NOMO-1 treated with DMSO at 0.1 percent for 48 hours (cell line): ENCODE measurements around the gene CAND2.
A peak's percentile ranks its signal among the peaks of the same experiment; 100 is the strongest.
"Not testable (repeated sequence)": the region's sequence is repeated elsewhere in the genome, so short reads cannot be mapped to it uniquely, and the experiment has no call there.

ENCODE experiments used
- DNase-seq: peaks from one replicate; lab custom pipeline; 2025; ENCODE audit not compliant: unreplicated experiment; lab: John Stamatoyannopoulos, UW

CAND2 gene

DNA sequence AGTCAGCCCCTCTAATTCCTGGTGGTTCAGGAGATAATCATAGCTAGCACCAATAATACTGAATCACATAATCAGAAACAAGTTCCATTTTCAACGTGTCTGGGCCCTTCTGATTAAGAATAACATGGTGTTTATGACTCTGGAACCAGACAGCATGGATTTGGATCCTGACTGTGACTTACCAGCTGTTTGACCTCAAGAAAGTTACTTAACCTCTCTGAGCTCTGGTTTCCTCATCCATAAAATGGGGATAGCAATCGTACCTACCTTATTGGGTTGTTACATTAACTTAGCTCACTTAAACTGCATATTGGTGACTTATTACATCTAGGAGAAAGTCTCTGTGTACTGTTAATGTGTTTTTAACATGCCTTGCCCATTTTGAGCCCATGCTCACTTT is 26.7 kb upstream of the CAND2 start:
- DNase-seq, result no peak

DNA sequence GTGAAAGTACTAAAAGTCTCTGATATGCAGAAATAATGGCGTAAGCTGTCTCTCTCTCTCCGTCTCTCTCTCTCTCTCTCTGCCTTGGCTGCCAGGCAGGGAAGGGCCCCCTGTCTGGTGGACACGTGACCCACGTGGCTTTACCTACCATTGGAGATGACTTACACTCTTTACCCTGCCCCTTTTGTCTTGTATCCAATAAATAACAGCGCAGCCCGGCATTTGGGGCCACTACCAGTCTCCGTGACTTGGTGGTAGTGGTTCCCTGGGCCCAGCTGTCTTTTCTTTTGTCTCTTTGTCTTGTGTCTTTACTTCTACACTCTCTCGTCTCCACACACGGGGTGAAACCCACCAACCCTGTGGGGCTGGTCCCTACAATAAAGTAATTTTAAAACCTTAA is 25.2 kb upstream of the CAND2 start:
- DNase-seq, result no peak

GRCh38 chr3:12772462-12772861 is 24.0 kb upstream of the CAND2 start:
- DNase-seq, result no peak

DNA sequence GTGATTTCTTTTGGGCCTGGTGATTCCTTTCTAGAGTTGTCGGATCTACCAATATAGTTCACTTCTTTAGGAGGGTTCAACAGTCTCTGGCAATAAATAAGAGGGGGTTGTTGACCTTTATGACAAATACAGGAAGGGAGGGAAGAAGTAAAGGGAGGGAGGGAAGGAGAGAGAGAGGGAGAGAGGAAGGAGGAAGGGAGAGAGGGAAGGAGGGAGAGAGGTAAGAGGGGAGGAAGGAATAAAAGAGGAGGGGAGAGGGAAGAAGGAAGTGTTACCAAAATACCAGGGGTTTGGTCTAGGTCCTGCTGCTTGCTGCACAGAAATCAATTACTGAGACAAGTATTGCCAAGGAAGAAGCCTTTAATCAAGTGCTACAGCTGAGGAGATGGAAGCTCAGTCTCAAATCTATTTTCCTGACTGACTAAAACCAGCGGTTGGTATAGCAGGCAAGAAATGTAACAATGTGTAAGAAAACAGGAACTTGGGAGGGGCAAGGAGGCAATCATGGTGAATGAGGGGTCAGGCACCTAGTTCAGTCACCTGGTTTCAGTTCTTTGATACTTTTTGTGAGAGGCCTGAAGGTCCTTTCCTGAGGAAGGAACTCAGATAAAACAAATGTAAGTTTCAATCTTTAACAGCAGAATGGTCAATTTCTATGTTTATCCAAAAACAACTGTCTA is 23.3 kb upstream of the CAND2 start:
- DNase-seq, result peak; percentile 19

DNA sequence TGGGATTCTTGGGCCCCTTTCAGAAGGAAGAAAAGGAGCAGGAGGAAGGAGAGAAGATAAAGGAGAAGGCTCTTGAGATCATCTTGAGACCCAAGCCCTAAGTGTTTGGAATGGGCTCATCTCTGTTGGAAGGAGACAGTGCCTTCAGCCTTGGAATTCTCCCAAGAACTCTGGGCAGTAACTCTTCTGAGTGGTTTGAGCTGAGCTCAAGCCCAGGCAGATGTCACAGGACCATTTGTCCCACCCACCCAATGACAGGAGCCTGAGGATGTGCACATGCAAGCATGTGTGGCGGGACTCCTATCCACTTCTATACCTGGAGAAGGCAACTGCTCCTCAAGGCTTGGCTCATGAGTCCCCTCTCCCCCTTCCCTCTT is 22.8 kb upstream of the CAND2 start:
- no peak for DNase-seq

DNA sequence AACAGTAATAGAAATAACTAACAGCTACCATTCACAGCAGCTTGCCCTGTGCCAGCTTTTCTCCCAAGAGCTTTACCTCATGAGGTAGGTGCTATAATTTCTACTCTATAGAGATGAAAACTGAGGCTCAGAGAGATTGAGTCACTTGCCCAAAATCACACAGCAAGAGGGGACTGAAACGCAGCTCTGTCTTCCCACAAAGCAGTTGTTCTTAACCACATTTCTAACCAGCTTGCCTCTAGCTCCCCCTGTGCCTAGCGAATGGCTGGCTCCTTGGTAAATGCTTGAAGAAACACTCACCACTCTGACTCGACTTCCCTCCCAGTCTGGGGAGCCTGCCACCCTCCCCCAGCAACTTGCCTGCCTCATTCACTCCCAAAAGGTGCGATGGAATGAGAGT is 21.9 kb upstream of the CAND2 start:
- DNase-seq, result no peak

- DNase-seq, result no peak
These were observed 21.3 kb upstream of the CAND2 start for GRCh38 chr3:12775226-12775625.

- not testable (repeated sequence) for DNase-seq
These were observed 20.5 kb upstream of the CAND2 start for GRCh38 chr3:12775970-12776369.

GRCh38 chr3:12777171-12777570 is 19.3 kb upstream of the CAND2 start:
- no peak for DNase-seq

DNA sequence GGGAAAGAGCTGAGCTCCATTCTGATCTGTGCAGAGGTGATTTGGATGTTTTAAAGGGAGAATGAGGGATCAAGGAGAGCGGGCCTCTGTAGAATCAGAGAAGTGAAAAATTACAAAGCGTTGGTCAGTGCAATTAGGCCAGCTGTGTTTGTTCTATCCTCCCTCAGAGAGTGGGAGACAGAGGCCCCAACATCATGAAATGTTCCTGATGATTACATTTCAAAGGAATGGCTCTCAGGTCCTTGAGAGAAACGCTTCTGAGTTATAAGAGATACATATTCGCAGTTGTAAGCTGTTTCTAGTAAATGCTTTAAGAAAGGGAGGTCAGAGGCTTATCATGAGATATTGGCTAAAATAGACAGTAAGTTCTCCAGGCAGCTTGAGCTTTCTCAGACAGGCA is 15.7 kb upstream of the CAND2 start:
- DNase-seq, result no peak

- no peak for DNase-seq
These were observed 14.2 kb upstream of the CAND2 start for GRCh38 chr3:12782172-12782815.

GRCh38 chr3:12785096-12785495 is 11.4 kb upstream of the CAND2 start:
- no peak for DNase-seq

DNA sequence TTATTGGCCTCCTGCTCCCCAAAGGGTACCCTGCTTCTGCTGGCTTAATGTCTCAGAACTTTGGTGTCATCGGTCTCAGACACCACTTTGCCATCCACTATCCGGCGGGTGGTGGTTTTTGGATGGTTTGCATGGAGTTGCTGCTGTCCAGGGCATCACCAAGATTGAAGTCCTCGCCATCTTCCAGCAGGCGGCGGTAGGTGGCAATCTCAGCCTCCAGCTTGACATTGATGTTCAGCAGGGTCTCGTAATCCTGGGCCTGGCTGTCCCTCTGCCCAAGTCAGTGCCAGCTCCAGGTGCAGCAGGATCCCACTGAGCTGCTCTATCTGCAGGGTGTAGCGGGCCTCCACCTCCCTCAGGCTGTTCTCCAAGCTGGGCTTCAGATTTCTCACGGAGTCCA is 9.1 kb upstream of the CAND2 start:
- peak; percentile 8 for DNase-seq

GRCh38 chr3:12787967-12788690 is 8.4 kb upstream of the CAND2 start:
- DNase-seq, result not testable (repeated sequence)

DNA sequence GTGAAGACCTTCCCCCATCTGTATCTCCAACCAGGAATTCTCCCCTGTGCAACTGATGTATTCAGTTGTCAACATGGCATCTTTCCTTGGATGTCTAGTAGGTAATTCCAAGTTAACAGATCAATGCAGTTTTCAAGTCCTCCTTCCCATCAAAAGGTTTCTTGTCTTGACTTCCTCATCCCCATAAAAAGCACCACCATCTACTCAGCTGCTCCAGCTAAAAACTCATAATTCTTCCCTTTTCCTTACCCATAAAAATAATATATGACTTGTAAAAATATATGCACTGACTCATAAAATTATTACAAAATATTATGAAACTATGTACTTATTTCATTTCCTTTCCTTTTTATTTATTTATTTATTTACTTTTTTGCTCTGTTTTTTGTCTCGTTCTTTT is 5.0 kb upstream of the CAND2 start:
- DNase-seq, result no peak

DNA sequence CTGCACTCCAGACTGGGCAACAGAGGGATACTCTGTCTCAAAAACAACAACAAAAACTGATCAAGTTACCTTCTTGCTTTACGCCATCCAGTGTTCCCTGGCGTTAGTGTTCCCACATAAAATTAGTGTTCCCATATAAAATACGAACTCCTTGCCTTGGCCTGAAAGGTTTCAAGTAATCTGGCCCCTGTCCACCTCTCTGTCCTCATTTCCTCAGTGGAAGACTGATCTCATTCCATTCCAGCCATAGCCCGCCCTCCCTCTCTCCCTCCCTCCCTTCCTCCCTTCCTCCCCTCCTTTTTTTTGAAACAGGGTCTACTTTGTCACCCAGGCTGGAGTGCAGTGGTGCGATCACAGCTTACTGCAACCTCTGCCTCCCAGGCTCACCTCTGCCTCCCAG is 2.8 kb upstream of the CAND2 start:
- no peak for DNase-seq

GRCh38 chr3:12797124-12797891 is 828 bp downstream of the CAND2 start:
- no peak for DNase-seq

GRCh38 chr3:12797892-12798558 is 1.5 kb downstream of the CAND2 start:
- no peak for DNase-seq

DNA sequence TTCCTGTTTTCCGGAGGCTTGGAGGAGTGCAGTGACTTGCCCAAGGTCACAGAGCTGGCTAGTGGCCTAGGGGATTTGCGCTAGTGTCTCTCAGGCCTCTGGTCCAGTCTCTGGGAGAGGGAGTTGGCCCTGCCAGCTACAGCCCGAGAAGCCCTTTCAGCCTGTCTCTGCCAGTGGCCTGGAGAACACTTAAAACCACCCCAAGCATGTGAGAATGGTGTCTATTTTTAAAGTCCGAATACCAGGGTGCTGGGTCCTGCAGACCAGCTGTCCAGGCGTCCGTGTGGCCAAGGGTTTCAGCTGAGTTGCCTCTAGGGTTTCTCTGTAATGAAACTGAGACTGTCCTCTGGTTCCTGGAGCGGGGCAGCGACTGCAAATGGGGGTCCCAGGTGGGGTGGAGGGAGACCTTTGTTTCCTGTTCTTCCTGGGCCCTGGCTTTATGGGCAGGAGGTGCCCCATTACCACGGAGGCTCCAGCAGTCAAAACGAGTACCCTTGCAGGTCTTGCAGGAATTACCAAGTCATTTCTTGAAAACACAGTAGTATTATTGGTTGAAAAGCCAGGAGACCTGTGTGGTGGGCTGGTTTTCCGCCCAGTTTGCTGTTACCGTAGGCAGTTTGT is 2.2 kb downstream of the CAND2 start:
- DNase-seq, result no peak

DNA sequence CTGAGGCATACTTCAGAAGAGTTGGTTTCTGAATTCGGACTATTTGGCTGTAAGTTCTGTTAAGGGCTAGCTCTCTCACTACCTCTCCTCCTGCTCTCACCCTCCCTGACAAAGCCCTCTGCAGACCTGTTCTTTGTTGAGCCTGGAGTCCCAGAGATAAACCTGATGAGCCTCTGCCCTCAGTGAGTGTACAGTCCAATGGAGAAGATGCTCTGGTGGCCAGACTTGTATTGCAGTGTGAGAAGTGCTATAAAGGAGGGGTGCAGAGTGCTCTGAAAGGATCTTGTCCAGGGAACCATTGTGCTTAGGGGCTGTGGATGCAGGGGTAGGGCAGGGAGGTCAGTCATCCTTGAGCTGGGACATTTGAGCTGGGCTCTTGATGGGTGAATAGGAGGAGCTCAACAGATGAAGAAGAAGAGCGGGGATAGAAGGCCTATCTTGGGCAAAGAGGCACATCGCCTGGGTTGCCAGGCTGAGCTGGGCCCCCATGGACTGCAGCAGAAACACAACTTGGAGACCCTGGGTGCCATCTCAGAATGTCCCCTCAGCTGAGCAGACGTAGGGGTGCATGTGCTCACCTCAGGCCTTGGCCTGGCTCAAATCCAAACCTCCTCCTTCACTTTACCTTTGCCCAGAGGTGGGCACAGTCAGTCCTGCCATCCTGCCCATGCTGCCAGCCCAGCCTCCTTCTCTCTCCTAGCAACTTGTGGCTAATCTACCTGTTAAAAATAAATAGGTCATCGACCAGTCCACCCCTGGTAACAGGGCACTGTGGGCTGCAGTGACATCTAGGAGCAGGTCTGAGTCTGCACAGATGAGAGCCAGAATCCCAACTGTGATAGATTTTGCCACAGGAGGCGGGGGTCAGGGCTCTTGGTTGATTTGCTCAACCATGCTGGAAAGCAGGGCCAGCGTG is 3.3 kb downstream of the CAND2 start:
- no peak for DNase-seq
